ENCODE data around the gene FIGLA.

FIGLA gene

GRCh38 chr2:70795164-70795995 is 4.9 kb upstream of the FIGLA start:
- 75 to 79% methylated on average over 4 of the region's 4 CpGs for WGBS, 2 experiments
- no peaks in the 10 kb centered on the region for H3K36me3 ChIP-seq (ENCODE audit: control insufficient read depth, insufficient read depth, low read length)
- peaks cover 37% of the 10 kb centered on the region for H3K27me3 ChIP-seq (ENCODE audit: control insufficient read depth, insufficient read depth, low read length, poor library complexity, severe bottlenecking)
- no peak overlapping the region for H3K4me3 ChIP-seq (ENCODE audit: insufficient read depth, low read depth, low read length)
- H3K27ac ChIP-seq (ENCODE audit: insufficient read depth, low read depth, low read length, poor library complexity, severe bottlenecking): no peak overlapping the region
- peaks cover 19% of the 10 kb centered on the region for H3K4me1 ChIP-seq (ENCODE audit: control insufficient read depth, insufficient read depth, low read length)
- no peaks in the 10 kb centered on the region for H3K9me3 ChIP-seq (ENCODE audit: control insufficient read depth, low read length)

- Histone ChIP-seq H3K27me3 (ENCODE audit: control insufficient read depth, insufficient read depth, low read length, poor library complexity, severe bottlenecking) (peaks cover 56% of the 10 kb centered on the region), H3K36me3 (ENCODE audit: control insufficient read depth, insufficient read depth, low read length) (no peaks in the 10 kb centered on the region), H3K9me3 (ENCODE audit: control insufficient read depth, low read length) (no peaks in the 10 kb centered on the region), H3K27ac (ENCODE audit: insufficient read depth, low read depth, low read length, poor library complexity, severe bottlenecking) (no peak overlapping the region), H3K4me1 (ENCODE audit: control insufficient read depth, insufficient read depth, low read length) (peaks cover 19% of the 10 kb centered on the region), H3K4me3 (ENCODE audit: insufficient read depth, low read depth, low read length) (no peak overlapping the region)
- WGBS, 2 experiments: 92 to 100% methylated on average over 1 of the region's 2 CpGs
Measured at GRCh38 chr2:70793450-70793849, 3.0 kb upstream of the FIGLA start.

GRCh38 chr2:70789304-70790135 is 923 bp downstream of the FIGLA start:
- 6 to 9% methylated on average over 33 of the region's 33 CpGs for WGBS, 2 experiments
- H3K27me3 ChIP-seq (ENCODE audit: control insufficient read depth, insufficient read depth, low read length, poor library complexity, severe bottlenecking): peaks cover 83% of the 10 kb centered on the region
- no peaks in the 10 kb centered on the region for H3K9me3 ChIP-seq (ENCODE audit: control insufficient read depth, low read length)
- no peaks in the 10 kb centered on the region for H3K4me1 ChIP-seq (ENCODE audit: control insufficient read depth, insufficient read depth, low read length)
- no peaks in the 10 kb centered on the region for H3K36me3 ChIP-seq (ENCODE audit: control insufficient read depth, insufficient read depth, low read length)
- no peak overlapping the region for H3K27ac ChIP-seq (ENCODE audit: insufficient read depth, low read depth, low read length, poor library complexity, severe bottlenecking)
- peak overlapping the region; percentile 27 for H3K4me3 ChIP-seq (ENCODE audit: insufficient read depth, low read depth, low read length)

GRCh38 chr2:70785137-70785911 is 5.1 kb downstream of the FIGLA start:
- H3K4me1 ChIP-seq (ENCODE audit: control insufficient read depth, insufficient read depth, low read length): no peaks in the 10 kb centered on the region
- H3K9me3 ChIP-seq (ENCODE audit: control insufficient read depth, low read length): no peaks in the 10 kb centered on the region
- peaks cover 46% of the 10 kb centered on the region for H3K27me3 ChIP-seq (ENCODE audit: control insufficient read depth, insufficient read depth, low read length, poor library complexity, severe bottlenecking)
- WGBS, 2 experiments: 25 to 29% methylated on average over 6 of the region's 7 CpGs
- H3K4me3 ChIP-seq (ENCODE audit: insufficient read depth, low read depth, low read length): no peak overlapping the region
- H3K27ac ChIP-seq (ENCODE audit: insufficient read depth, low read depth, low read length, poor library complexity, severe bottlenecking): no peak overlapping the region
- no peaks in the 10 kb centered on the region for H3K36me3 ChIP-seq (ENCODE audit: control insufficient read depth, insufficient read depth, low read length)

- Histone ChIP-seq H3K4me1 (ENCODE audit: control insufficient read depth, insufficient read depth, low read length) (no peaks in the 10 kb centered on the region), H3K27me3 (ENCODE audit: control insufficient read depth, insufficient read depth, low read length, poor library complexity, severe bottlenecking) (peaks cover 36% of the 10 kb centered on the region), H3K27ac (ENCODE audit: insufficient read depth, low read depth, low read length, poor library complexity, severe bottlenecking) (no peak overlapping the region), H3K36me3 (ENCODE audit: control insufficient read depth, insufficient read depth, low read length) (no peaks in the 10 kb centered on the region), H3K9me3 (ENCODE audit: control insufficient read depth, low read length) (no peaks in the 10 kb centered on the region), H3K4me3 (ENCODE audit: insufficient read depth, low read depth, low read length) (no peak overlapping the region)
- WGBS, 2 experiments: 97 to 99% methylated on average over 2 of the region's 2 CpGs
Measured at GRCh38 chr2:70784320-70784719, 6.1 kb downstream of the FIGLA start.

- Histone ChIP-seq H3K9me3 (ENCODE audit: control insufficient read depth, low read length) (no peaks in the 10 kb centered on the region), H3K4me1 (ENCODE audit: control insufficient read depth, insufficient read depth, low read length) (no peaks in the 10 kb centered on the region), H3K4me3 (ENCODE audit: insufficient read depth, low read depth, low read length) (no peak overlapping the region), H3K27ac (ENCODE audit: insufficient read depth, low read depth, low read length, poor library complexity, severe bottlenecking) (no peak overlapping the region), H3K36me3 (ENCODE audit: control insufficient read depth, insufficient read depth, low read length) (no peaks in the 10 kb centered on the region), H3K27me3 (ENCODE audit: control insufficient read depth, insufficient read depth, low read length, poor library complexity, severe bottlenecking) (no peaks in the 10 kb centered on the region)
- WGBS, 2 experiments: 90 to 92% methylated on average over 8 of the region's 8 CpGs
Measured at GRCh38 chr2:70779911-70780545, 10.4 kb downstream of the FIGLA start.

GRCh38 chr2:70779491-70779890 is 11.0 kb downstream of the FIGLA start:
- H3K4me3 ChIP-seq (ENCODE audit: insufficient read depth, low read depth, low read length): no peak overlapping the region
- no peaks in the 10 kb centered on the region for H3K36me3 ChIP-seq (ENCODE audit: control insufficient read depth, insufficient read depth, low read length)
- no peaks in the 10 kb centered on the region for H3K4me1 ChIP-seq (ENCODE audit: control insufficient read depth, insufficient read depth, low read length)
- 94 to 96% methylated on average over 3 of the region's 3 CpGs for WGBS, 2 experiments
- no peaks in the 10 kb centered on the region for H3K9me3 ChIP-seq (ENCODE audit: control insufficient read depth, low read length)
- no peaks in the 10 kb centered on the region for H3K27me3 ChIP-seq (ENCODE audit: control insufficient read depth, insufficient read depth, low read length, poor library complexity, severe bottlenecking)
- H3K27ac ChIP-seq (ENCODE audit: insufficient read depth, low read depth, low read length, poor library complexity, severe bottlenecking): no peak overlapping the region

GRCh38 chr2:70778676-70779075 is 11.8 kb downstream of the FIGLA start:
- Histone ChIP-seq H3K27me3 (ENCODE audit: control insufficient read depth, insufficient read depth, low read length, poor library complexity, severe bottlenecking) (no peaks in the 10 kb centered on the region), H3K27ac (ENCODE audit: insufficient read depth, low read depth, low read length, poor library complexity, severe bottlenecking) (no peak overlapping the region)

GRCh38 chr2:70777450-70777849 is 13.0 kb downstream of the FIGLA start:
- Histone ChIP-seq H3K4me3 (ENCODE audit: insufficient read depth, low read depth, low read length) (no peak overlapping the region), H3K4me1 (ENCODE audit: control insufficient read depth, insufficient read depth, low read length) (no peaks in the 10 kb centered on the region), H3K9me3 (ENCODE audit: control insufficient read depth, low read length) (no peaks in the 10 kb centered on the region), H3K27me3 (ENCODE audit: control insufficient read depth, insufficient read depth, low read length, poor library complexity, severe bottlenecking) (no peaks in the 10 kb centered on the region), H3K36me3 (ENCODE audit: control insufficient read depth, insufficient read depth, low read length) (no peaks in the 10 kb centered on the region), H3K27ac (ENCODE audit: insufficient read depth, low read depth, low read length, poor library complexity, severe bottlenecking) (no peak overlapping the region)
- 86 to 90% methylated on average over 2 of the region's 2 CpGs for WGBS, 2 experiments

More at GRCh38 chr2:70778676-70779075, 11.8 kb downstream of the FIGLA start:
- Histone ChIP-seq H3K9me3 (ENCODE audit: control insufficient read depth, low read length) (no peaks in the 10 kb centered on the region), H3K4me3 (ENCODE audit: insufficient read depth, low read depth, low read length) (no peak overlapping the region), H3K4me1 (ENCODE audit: control insufficient read depth, insufficient read depth, low read length) (no peaks in the 10 kb centered on the region), H3K36me3 (ENCODE audit: control insufficient read depth, insufficient read depth, low read length) (no peaks in the 10 kb centered on the region)
- WGBS, 2 experiments: 88 to 93% methylated on average over 1 of the region's 1 CpG

Measured in ectodermal cell (in vitro differentiated cells).